ENCODE results near the gene TRRAP.

GRCh38 chr7:99001482-99002147, 123.3 kb downstream of the TRRAP start:
- TF ChIP-seq CTCF (IDR thresholded peaks at IDR 0.05) = no peak
- no peak for TF ChIP-seq POLR2A (IDR thresholded peaks at IDR 0.05)

All from body of pancreas (tissue), 4 donors.